B cell (primary cell): ENCODE measurements around the gene RAB7B. TPM values are rescaled to one million over a fixed set of nuclear protein-coding genes. Genes with fewer than 3 reads are reported as not detected.

Source experiments
- ATAC-seq: fragments of 200-7000 bp; cut with Tn5 transposase; one replicate; pipeline ENCODE4 v1.10.0; 2021; ENCODE audit warnings: low read depth, mild to moderate bottlenecking, moderate number of reproducible peaks, moderate library complexity
- CTCF ChIA-PET: fragments of 350-600 bp; sonication (Branson Sonifier 250); formaldehyde crosslinking; loops from one replicate; lab custom pipeline; 2021; ENCODE audit warnings: antibody characterized with exemption, inconsistent platforms; lab: Charles Lee
- POLR2A ChIA-PET: fragments of 350-600 bp; sonication (Branson Sonifier 250); formaldehyde crosslinking; loops from one replicate; lab custom pipeline; 2021; ENCODE audit warnings: antibody characterized with exemption; lab: Charles Lee
- DNase-seq: peaks from one replicate; pipeline ENCODE4 v3.0.0; 2013
- H2AFZ ChIP-seq: 2 replicates; pipeline ENCODE4 v1.6.1; 2012; ENCODE audit warnings: mild to moderate bottlenecking, low read depth, low read length; ENCODE audit not compliant: insufficient read depth, poor library complexity, severe bottlenecking
- H3K27ac ChIP-seq, 2 donors: 1 replicate in 1 of 2; 2 replicates in 1 of 2; pipeline ENCODE4 v1.5.1; 2012 to 2013; ENCODE audit warnings: low read length in 2 of 2, mild to moderate bottlenecking in 2 of 2, moderate library complexity in 1 of 2
- H3K27me3 ChIP-seq, 4 experiments: fragments of 200-600 bp in 1 of 4; sonication (generic) in 1 of 4; replicated peaks in 1 of 4; 1 replicate in 2 of 4; 2 replicates in 2 of 4; pipeline versions ENCODE4 v1.6.1 to v1.7.0; 2013 to 2016; ENCODE audit warnings: low read length in 3 of 4, mild to moderate bottlenecking in 2 of 4, mixed read lengths in 1 of 4, moderate library complexity in 1 of 4; ENCODE audit not compliant: insufficient read depth in 4 of 4, control insufficient read depth in 3 of 4; ENCODE audit errors: control extremely low read depth in 1 of 4
- H3K36me3 ChIP-seq, 2 experiments: replicated peaks in 1 of 2; 1 replicate in 1 of 2; 2 replicates in 1 of 2; pipeline versions ENCODE4 v1.6.1 to v1.7.1; 2013; ENCODE audit warnings: low read length in 1 of 2; ENCODE audit not compliant: insufficient read depth in 2 of 2, control insufficient read depth in 1 of 2; ENCODE audit errors: control extremely low read depth in 1 of 2, extremely low read depth in 1 of 2
- H3K4me1 ChIP-seq, 2 donors: fragments of 200-600 bp in 1 of 2; sonication (generic) in 1 of 2; 1 replicate in 1 of 2; 2 replicates in 1 of 2; pipeline versions ENCODE4 v1.5.1 to v1.6.1; 2013 to 2017; ENCODE audit warnings: low read length in 2 of 2; ENCODE audit not compliant: control insufficient read depth in 2 of 2, insufficient read depth in 2 of 2
- H3K4me2 ChIP-seq: replicated peaks from 2 replicates; pipeline ENCODE3; 2012; ENCODE audit warnings: mild to moderate bottlenecking, low read depth, low read length; ENCODE audit not compliant: poor library complexity, severe bottlenecking
- H3K4me3 ChIP-seq, 5 experiments: fragments of 200-600 bp in 1 of 5; sonication (generic) in 1 of 5; 1 replicate in 3 of 5; 2 replicates in 2 of 5; pipeline versions ENCODE4 v1.5.1 to v1.7.0; 2011 to 2016; ENCODE audit warnings: low read length in 4 of 5, mild to moderate bottlenecking in 4 of 5, low read depth in 2 of 5, control low read depth in 1 of 5, moderate library complexity in 1 of 5; ENCODE audit not compliant: insufficient read depth in 1 of 5; ENCODE audit errors: control extremely low read depth in 1 of 5, extremely low read depth in 1 of 5
- H3K79me2 ChIP-seq: fragments of 200-600 bp; sonication (generic); one replicate; pipeline ENCODE4 v1.6.0; 2016; ENCODE audit warnings: low read length; ENCODE audit not compliant: control insufficient read depth, insufficient read depth
- H3K9ac ChIP-seq: fragments of 200-600 bp; sonication (generic); 2 replicates; pipeline ENCODE4 v1.6.1; 2017; ENCODE audit warnings: mild to moderate bottlenecking, low read length, moderate library complexity
- H3K9me3 ChIP-seq, 3 donors: one replicate each; pipeline versions ENCODE4 v1.6.1 to v1.7.1; 2013; ENCODE audit warnings: low read length in 2 of 3; ENCODE audit not compliant: control insufficient read depth in 2 of 3, insufficient read depth in 1 of 3; ENCODE audit errors: control extremely low read depth in 1 of 3
- H4K20me1 ChIP-seq: 2 replicates; pipeline ENCODE4 v1.6.0; 2012; ENCODE audit warnings: mild to moderate bottlenecking, low read length; ENCODE audit not compliant: insufficient read depth, control insufficient read depth, poor library complexity, severe bottlenecking
- H3K27ac Mint-ChIP-seq: one replicate; pipeline ENCODE4 v1.8.0; 2021; ENCODE audit warnings: mixed read lengths
- H3K27me3 Mint-ChIP-seq: one replicate; pipeline ENCODE4 v1.8.0; 2021; ENCODE audit warnings: mixed read lengths
- H3K4me1 Mint-ChIP-seq: one replicate; pipeline ENCODE4 v1.8.0; 2021; ENCODE audit warnings: mixed read lengths
- H3K4me3 Mint-ChIP-seq: one replicate; pipeline ENCODE4 v1.8.0; 2021; ENCODE audit warnings: mixed read lengths
- H3K9me3 Mint-ChIP-seq: one replicate; pipeline ENCODE4 v1.8.0; 2022; ENCODE audit warnings: mixed read lengths; ENCODE audit not compliant: insufficient read depth
- CTCF ChIP-seq: fragments of 200-600 bp; IDR thresholded peaks from one replicate; pipeline ENCODE4 v1.8.0; 2022; ENCODE audit warnings: antibody characterized with exemption, mild to moderate bottlenecking
- EZH2 ChIP-seq: IDR thresholded peaks from 2 replicates; pipeline ENCODE4 v1.6.1; 2012; ENCODE audit warnings: borderline replicate concordance, low read depth, mild to moderate bottlenecking, moderate library complexity, low read length; ENCODE audit not compliant: insufficient read depth, poor library complexity, severe bottlenecking
- WGBS: methylation state at CpG from one replicate; pipeline ENCODE4 v1.1.5; 2013; ENCODE audit warnings: missing lambda C conversion rate; ENCODE audit not compliant: insufficient coverage; 5-methylcytosine and 5-hydroxymethylcytosine counted together
- intact Hi-C: fragments of 100-400 bp; cut with micrococcal nuclease; formaldehyde crosslinking; loops from one replicate; pipeline ENCODE4 v1.10.0; 2022
- polyA plus RNA-seq: library from polyadenylated mRNA; depleted of rRNA; stranded (reverse); fragments of >200 nt; gene quantifications from 2 replicates; pipeline ENCODE4 v1.2.3, GENCODE V29; 2012
- total RNA-seq, 2 donors: library from RNA; stranded (reverse); fragments of 120-200 nt in 1 of 2; gene quantifications; 1 replicate in 1 of 2; 2 replicates in 1 of 2; pipeline versions ENCODE4 v1.2.3 to v1.2.4, GENCODE V29; 2013 to 2022

RAB7B gene
- total and polyA plus RNA-seq, 2 donors (not counting 1 experiment from before 2014, with no cell fraction given), result not detected

GRCh38 chr1:206030714-206031113, 27.5 kb upstream of the RAB7B start:
- POLR2A ChIA-PET, result interaction anchor here (0.9 to 2.7 kb wide), 4 partner anchors 15 to 75 kb away, joined by 3 to 15 read pairs (median 5); no protein-coding TSS in a partner anchor
- peak overlapping the region in 2 of 5 experiments; percentile 3 to 38 for H3K4me3 ChIP-seq
- TF ChIP-seq CTCF, result peak; percentile 92
- no peak for TF ChIP-seq EZH2
- H4K20me1 ChIP-seq, result no peaks in the 10 kb centered on the region
- peak overlapping the region; percentile 29 for H3K9ac ChIP-seq
- no peaks in the 10 kb centered on the region for H3K36me3 ChIP-seq
- ATAC-seq (peak; percentile 84), DNase-seq (peak; percentile 85)
- H3K9me3 ChIP-seq, result no peaks in the 10 kb centered on the region
- CTCF ChIA-PET, result interaction anchor here (0.8 to 15.2 kb wide), 37 partner anchors 8 to 870 kb away, joined by 3 to 682 read pairs (median 7); no protein-coding TSS in a partner anchor
- peaks cover 47% of the 10 kb centered on the region for H3K79me2 ChIP-seq
- H3K4me3 Mint-ChIP-seq, result peak overlapping the region; percentile 73
- no peak overlapping the region for H3K27ac ChIP-seq
- H3K27me3 Mint-ChIP-seq, result no peaks in the 10 kb centered on the region
- peak overlapping the region; percentile 67 for H2AFZ ChIP-seq
- peak overlapping the region; percentile 60 for H3K4me2 ChIP-seq
- intact Hi-C loops, result loop anchor here (1.0 to 5.0 kb wide), 3 partner anchors 20 to 442 kb away; partner anchors contain the start of gene IKBKE
- H3K9me3 Mint-ChIP-seq, result no peaks in the 10 kb centered on the region
- H3K4me1 ChIP-seq, result peaks cover 38 to 42% of the 10 kb centered on the region in 2 donors
- H3K4me1 Mint-ChIP-seq, result peaks cover 46% of the 10 kb centered on the region
- H3K27me3 ChIP-seq, result no peaks in the 10 kb centered on the region
- WGBS, result 0% methylated on average over 1 of the region's 4 CpGs
- H3K27ac Mint-ChIP-seq, result peak overlapping the region; percentile 46

- ATAC-seq, result no peak
- H3K27me3 ChIP-seq, result no peaks in the 10 kb centered on the region
- no peak overlapping the region for H3K4me3 ChIP-seq
- no peak overlapping the region for H3K27ac ChIP-seq
- Mint-ChIP-seq H3K27ac (no peak overlapping the region), H3K9me3 (no peaks in the 10 kb centered on the region), H3K4me1 (peaks cover 41% of the 10 kb centered on the region), H3K4me3 (no peak overlapping the region), H3K27me3 (no peaks in the 10 kb centered on the region)
- intact Hi-C loops, result loop anchor here (1.0 to 5.0 kb wide), 3 partner anchors 20 to 442 kb away; partner anchors contain the start of gene IKBKE
- DNase-seq, result no peak
- WGBS, result 100% methylated on average over 1 of the region's 4 CpGs
- no peak overlapping the region for H3K4me2 ChIP-seq
- H3K36me3 ChIP-seq, result no peaks in the 10 kb centered on the region
- H2AFZ ChIP-seq, result no peak overlapping the region
- ChIA-PET POLR2A (interaction anchor here (0.6 to 2.7 kb wide), 4 partner anchors 9 to 76 kb away, joined by 4 to 15 read pairs (median 5); no protein-coding TSS in a partner anchor), CTCF (interaction anchor here (0.8 to 15.2 kb wide), 35 partner anchors 8 to 870 kb away, joined by 3 to 682 read pairs (median 7); no protein-coding TSS in a partner anchor)
- TF ChIP-seq EZH2 (no peak), CTCF (no peak)
- peaks cover 43% of the 10 kb centered on the region for H3K79me2 ChIP-seq
- no peaks in the 10 kb centered on the region for H3K9me3 ChIP-seq
- no peak overlapping the region for H3K9ac ChIP-seq
- H3K4me1 ChIP-seq, result peaks cover 34 to 37% of the 10 kb centered on the region in 2 donors
- H4K20me1 ChIP-seq, result no peaks in the 10 kb centered on the region
Measured at GRCh38 chr1:206030191-206030590, 27.0 kb upstream of the RAB7B start.
